ENCODE measurements around the gene SERP1.
"Not testable (repeated sequence)": the region's sequence is repeated elsewhere in the genome, so short reads cannot be mapped to it uniquely, and the experiment has no call there.

Gene SERP1

DNA sequence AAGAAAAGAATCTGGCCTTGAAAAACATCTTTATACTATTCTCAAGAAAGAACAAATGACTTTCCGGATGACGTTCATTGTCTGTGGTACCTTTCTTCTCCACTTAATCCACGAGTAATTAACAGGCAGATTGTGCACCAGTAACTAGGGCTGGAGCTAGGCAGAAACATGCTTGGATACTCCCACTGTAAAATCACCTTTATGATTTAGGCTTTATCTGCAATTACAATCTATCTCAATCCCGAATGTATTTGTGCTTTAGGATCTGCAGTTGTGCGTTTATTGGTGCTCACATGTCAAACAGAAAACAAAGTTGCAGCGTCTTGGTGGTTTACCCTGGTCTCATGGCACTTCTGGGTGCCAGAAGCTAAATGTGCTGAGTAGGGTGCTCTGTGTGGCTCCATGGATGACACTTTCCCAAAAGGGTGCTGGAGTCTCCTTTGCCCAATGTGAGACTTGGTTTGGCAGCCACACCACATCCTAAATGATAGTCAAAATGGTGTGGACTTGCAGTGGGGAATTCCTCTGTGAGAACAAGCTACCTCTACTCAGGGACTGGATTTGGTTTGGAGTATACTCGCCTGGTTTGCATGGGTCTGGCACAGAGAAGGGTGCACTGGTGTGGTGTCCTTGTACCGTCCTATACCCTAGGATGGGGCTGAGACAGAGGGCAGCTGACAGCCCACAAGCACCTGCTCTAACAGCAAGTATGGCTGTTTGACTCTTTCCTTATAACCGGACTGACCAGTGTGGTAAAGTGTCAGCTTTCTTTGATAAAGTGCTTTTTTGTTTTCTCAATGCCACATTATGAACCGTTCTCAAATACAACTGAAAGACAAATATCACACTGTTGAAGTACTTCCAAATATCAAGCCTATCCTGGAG lies 7.7 kb downstream of the SERP1 start:
- DNase-seq, result no peak

GRCh38 chr3:150535204-150535603 lies 11.1 kb downstream of the SERP1 start:
- no peak for DNase-seq

DNA sequence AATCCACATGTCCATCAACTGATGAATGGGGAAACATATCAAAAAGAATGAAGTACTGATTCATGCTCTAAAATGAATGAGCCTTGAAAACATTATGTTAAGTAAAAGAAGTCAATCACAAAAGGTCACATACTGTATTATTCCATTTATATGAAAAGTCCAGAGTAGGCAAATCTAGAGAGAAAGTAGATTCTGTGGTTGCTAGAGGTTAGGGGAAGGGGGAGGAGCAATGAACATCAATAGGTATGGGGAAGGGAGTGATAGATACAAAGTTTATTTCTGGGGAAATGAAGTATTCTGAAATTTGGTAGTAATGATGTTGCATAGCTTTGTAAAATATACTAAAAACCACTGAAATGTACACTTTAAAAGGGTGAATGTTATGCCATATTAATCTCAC lies 14.5 kb downstream of the SERP1 start:
- DNase-seq, result no peak

DNA sequence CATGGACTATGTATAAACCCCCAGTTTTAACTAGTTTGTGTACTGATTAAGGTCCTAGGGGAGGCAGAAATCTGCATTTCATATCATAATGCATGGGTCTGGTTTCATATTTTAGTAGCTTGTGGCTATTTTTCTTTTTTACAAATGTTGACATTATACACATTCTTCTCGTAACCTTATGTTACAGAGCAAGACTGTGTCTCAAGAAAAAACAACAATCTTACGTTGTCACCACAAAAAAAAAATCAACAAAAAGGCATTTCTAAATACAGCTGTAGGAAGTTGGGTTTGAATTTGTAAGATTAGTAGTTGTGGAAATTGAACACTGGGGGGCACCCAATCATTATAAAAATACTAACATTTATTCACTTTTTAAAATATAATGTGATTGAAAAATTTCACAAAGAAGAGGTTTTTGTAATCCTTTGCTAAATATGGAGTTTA lies 17.9 kb downstream of the SERP1 start:
- DNase-seq, result no peak

- DNase-seq, result no peak
Observed at GRCh38 chr3:150527464-150528255, 18.6 kb downstream of the SERP1 start.

DNA sequence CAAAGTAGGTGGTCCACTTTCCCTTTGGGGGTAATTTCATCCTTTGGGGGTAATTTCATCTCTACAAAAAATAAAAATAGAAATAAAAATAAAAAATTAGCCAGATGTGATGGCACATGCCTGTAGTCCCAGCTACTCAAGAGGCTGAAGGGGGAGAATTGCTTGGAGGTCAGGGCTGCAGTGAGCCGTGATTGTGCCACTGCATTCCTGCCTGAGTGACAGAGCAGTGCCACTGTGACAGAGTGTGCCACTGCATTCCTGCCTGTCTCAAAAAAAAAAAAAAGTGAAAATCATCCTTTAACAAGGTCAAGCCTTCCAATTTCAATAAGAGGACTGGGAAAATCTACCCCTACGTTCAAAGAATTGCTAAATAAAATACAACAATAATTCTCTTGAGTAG lies 22.8 kb downstream of the SERP1 start:
- no peak for DNase-seq

GRCh38 chr3:150521463-150521862 lies 24.8 kb downstream of the SERP1 start:
- no peak for DNase-seq

DNA sequence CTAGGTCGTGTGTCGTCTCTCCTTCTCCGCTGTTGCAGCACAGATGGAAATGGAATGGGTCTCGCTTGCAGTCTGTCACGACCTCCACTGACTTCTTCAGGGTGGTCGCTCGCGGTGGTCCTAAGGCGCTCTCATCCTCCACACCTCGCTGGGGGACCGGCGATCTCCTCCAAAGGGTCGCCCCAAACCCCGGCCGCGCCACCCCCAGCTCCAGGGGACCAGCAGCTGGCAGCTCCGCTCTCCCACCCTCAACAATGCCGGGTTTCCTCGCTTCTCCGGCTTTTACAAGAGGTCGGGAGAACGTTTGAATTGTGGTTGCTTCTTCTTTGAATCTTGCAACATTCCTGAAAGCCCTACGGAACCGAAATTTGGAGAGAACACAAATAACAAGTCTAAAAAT lies 25.9 kb downstream of the SERP1 start:
- no peak for DNase-seq

- no peak for DNase-seq
Observed at GRCh38 chr3:150519026-150519425, 27.3 kb downstream of the SERP1 start.

GRCh38 chr3:150515210-150515609 lies 31.1 kb downstream of the SERP1 start:
- DNase-seq, result no peak

DNA sequence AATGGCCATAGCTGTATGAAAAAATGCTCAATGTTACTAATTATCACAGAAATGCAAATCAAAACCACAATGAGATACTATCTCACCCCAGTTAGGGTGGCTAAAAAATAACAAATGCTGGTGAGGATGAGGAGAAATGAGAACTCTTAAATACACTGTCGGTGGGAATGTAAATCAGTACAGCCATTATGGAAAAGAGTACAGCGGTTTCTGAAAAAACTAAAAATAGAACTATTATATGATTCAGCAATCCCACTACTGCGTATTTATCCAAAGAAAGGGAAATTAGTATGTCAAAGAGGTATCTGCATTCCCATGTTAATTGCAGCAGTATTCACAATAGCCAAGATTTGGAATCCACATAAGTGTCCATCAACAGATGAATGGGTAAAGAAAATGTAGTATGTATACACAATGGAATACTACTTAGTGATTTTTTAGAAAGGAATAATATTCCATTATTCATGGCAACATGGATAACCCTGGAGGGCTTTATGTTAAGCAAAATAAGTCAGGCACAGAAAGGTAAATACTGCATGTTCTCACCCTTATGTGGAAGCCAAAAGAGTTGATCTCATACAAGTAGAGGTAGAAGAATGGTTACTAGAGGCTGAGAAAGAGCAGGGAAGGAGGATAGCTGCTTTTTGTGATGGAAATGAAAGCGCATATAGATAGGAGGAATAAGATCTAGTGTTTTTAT lies 35.0 kb downstream of the SERP1 start:
- no peak for DNase-seq

GRCh38 chr3:150509780-150510179 lies 36.5 kb downstream of the SERP1 start:
- DNase-seq, result no peak

DNA sequence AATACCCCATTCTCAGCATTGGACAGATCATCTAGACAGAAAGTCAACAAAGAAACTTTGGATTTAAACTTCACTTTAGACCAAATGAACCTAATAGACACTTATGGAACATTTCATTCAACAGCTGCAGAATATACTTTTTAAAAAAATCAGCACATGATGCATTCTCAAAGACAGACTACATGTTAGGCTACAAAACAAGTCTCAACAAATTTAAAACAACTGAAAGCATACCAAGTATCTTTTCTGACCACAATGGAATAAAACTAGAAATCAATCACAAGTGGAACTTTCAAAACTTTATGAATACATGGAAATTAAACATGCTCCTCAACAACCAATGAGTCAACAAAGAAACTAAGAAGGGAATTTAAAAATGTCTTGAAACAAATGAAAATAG lies 37.9 kb downstream of the SERP1 start:
- no peak for DNase-seq

DNA sequence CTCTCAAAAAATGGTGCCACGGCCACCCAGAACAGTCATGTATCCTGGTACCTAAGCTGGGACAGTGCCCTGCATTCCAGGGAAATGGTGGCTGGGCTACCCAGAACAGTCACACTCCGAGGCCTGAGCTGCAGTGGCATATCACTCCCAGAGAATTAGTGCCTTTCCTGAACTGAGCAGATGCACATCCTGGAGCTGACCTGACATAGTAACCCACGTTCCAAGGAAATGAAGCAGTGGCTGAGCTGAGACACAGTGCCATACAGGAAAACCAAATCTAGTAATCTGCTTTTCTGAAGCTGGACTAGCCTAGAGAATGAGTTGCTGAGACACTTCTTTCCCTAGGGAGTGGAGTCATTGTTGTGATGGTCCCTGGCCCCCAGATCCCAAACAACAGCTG lies 41.8 kb downstream of the SERP1 start:
- DNase-seq, result no peak

- DNase-seq, result no peak
Observed at GRCh38 chr3:150503402-150504099, 42.7 kb downstream of the SERP1 start.

DNA sequence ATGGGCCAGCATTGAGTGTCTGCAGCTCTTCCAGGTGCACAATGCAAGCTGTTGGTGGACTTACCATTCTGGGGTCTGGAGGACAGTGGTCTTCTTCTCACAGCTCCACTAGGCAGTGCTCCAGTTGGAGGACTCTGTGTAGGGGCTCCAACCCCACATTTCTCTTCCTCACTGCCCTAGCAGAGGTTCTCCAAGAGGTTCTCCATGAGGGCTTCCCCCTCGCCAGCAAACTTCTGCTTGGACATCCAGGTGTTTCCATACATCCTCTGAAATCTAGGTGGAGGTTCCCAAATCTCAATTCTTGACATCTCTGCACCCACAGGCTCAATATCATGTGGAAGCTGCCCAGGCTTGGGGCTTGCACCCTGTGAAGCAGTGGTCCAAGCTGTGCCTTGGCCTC lies 45.3 kb downstream of the SERP1 start:
- DNase-seq, result not testable (repeated sequence)

- DNase-seq, result no peak
Observed at GRCh38 chr3:150497956-150498355, 48.3 kb downstream of the SERP1 start.

DNA sequence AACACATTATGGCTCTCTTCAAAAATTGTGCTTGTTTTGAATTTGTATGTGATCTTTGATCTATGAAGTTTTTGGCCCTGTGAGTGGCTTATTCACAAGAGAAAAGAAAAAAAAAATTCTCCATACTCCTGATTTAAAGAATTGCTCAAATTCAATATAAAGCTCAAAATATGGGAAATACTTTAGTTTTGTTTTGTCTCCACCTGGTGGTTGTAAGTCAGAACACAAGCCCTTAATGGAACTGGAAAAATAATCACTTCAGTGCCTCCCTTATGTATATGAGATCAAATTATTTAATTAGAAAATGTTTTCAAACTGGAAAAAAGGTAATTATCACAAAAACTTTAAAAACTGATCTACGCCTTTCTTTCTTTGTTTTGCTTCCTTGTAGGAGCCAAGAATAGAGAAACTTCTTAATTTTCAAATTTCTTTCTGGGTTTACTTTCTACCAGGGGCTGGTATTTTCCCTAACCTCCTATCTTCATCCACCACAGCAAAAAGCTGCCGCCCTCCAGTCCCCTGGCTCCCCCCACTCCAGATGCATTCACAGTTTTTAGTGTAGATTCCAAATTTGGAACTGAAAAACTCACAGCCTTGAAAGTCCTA lies 50.6 kb downstream of the SERP1 start:
- no peak for DNase-seq

GRCh38 chr3:150495149-150495548 lies 51.1 kb downstream of the SERP1 start:
- DNase-seq, result no peak

GRCh38 chr3:150494411-150494977 lies 51.8 kb downstream of the SERP1 start:
- no peak for DNase-seq
